Prostate gland (tissue), 2 donors: ENCODE data around the gene CFDP1. TPM values are rescaled to one million over a fixed set of nuclear protein-coding genes. Genes with fewer than 3 reads are reported as not detected.

Experiments used
- DNase-seq: peaks from one replicate; pipeline ENCODE4 v3.0.0-alpha.2; 2019; ENCODE audit warnings: low spot score
- H3K27ac ChIP-seq, 2 donors: fragments of 200-600 bp; sonication (generic); 2 replicates each; pipeline ENCODE4 v1.5.1; 2017 to 2019
- H3K27me3 ChIP-seq: fragments of 200-600 bp; sonication (generic); replicated peaks from 2 replicates; pipeline ENCODE4 v1.5.1; 2019; ENCODE audit not compliant: insufficient read depth
- H3K36me3 ChIP-seq, 2 donors: fragments of 200-600 bp; sonication (generic); 1 replicate in 1 of 2; 2 replicates in 1 of 2; pipeline versions ENCODE4 v1.5.1 to v1.8.1; 2017 to 2019
- H3K4me1 ChIP-seq: fragments of 200-600 bp; sonication (generic); replicated peaks from 2 replicates; pipeline ENCODE4 v1.5.1; 2019
- H3K4me3 ChIP-seq, 2 donors: fragments of 200-600 bp; sonication (generic); 2 replicates each; pipeline ENCODE4 v1.5.1; 2017 to 2019
- H3K9me3 ChIP-seq: fragments of 200-600 bp; sonication (generic); 2 replicates; pipeline ENCODE4 v1.5.1; 2017
- CTCF ChIP-seq, 4 experiments: fragments of 200-600 bp in 2 of 4; fragments of 450-650 bp in 2 of 4; sonication (generic) in 2 of 4; IDR thresholded peaks; 1 replicate in 3 of 4; 2 replicates in 1 of 4; pipeline ENCODE4 v1.5.1; 2016 to 2019; ENCODE audit warnings: antibody characterized with exemption in 4 of 4, mild to moderate bottlenecking in 2 of 4, moderate library complexity in 2 of 4
- POLR2A ChIP-seq: fragments of 450-650 bp; IDR thresholded peaks from one replicate; pipeline ENCODE4 v1.6.1; 2016; ENCODE audit warnings: antibody characterized with exemption, mild to moderate bottlenecking
- POLR2AphosphoS5 ChIP-seq: sonication (generic); formaldehyde crosslinking; IDR thresholded peaks from one replicate; pipeline ENCODE4 v1.6.1; 2017; ENCODE audit warnings: antibody characterized with exemption
- WGBS: methylation state at CpG from one replicate; pipeline ENCODE4 v1.1.5; 2018; 5-methylcytosine and 5-hydroxymethylcytosine counted together
- intact Hi-C: fragments of 100-400 bp; cut with DNase I; formaldehyde crosslinking; loops from one replicate; pipeline ENCODE4 v1.14.2; 2022
- small RNA-seq, 2 donors: library from RNA; depleted of rRNA; stranded (forward); fragments of <200 nt; gene quantifications; one replicate each; pipeline ENCODE3, GENCODE V24; 2016
- total RNA-seq, 2 donors: library from RNA; depleted of rRNA; stranded (reverse); fragments of >200 nt; gene quantifications; one replicate each; pipeline ENCODE4 v1.1.0, GENCODE V29; 2016

CFDP1 gene
- total RNA-seq, 2 donors from 2014 or later, result 67.9 to 101 TPM

DNA sequence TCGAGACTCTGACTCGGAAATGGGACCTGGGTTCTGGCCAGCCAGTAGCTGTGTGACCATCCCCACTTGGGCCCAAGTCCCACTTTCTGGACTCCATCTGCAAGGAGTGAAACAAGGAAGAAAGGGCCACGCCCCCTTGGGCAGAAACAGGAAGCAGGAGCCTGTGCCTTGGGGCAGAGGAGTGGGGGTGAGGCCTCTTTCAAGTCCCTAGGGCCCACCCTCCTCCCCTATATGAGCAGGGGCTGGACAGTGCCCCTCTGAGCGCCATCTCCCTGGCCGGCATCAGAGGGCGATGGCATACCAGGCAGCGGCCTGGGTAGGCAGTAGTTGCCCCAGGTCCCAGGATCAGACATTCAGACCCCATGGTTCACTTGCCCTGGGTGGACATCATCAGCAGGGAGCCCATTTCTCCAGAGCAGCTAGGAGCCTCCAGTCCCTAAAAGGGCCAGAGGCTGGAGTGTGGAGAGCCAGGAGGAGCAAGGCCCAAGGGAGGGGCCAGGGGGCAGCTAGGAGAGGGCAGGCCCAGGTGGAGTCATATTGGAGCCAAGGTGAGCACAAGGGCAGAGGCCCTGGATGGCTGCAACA is 189.0 kb downstream of the CFDP1 start:
- Histone ChIP-seq H3K4me1 (peaks cover 30% of the 10 kb centered on the region), H3K27me3 (no peaks in the 10 kb centered on the region), H3K9me3 (no peaks in the 10 kb centered on the region), H3K4me3 (no peak overlapping the region), H3K36me3 (peaks cover 0 to 8% of the 10 kb centered on the region in 2 donors), H3K27ac (peak overlapping the region; percentile 85 to 89)
- WGBS, result 53% methylated on average over 7 of the region's 7 CpGs
- TF ChIP-seq CTCF (IDR thresholded peaks at IDR 0.05), result no peak
- TF ChIP-seq POLR2A, result no peak
- no peak for TF ChIP-seq POLR2AphosphoS5
- no peak for DNase-seq
- intact Hi-C loops, result no loop called here

Small RNAs within 50 kb of the gene (small RNA-seq; reads per million reads assigned to genes)
- gene RF00598 (0 reads per million in 2 donors), gene RNU6-758P (0 reads per million in 2 donors)

Other genes with a start within 250 kb of the CFDP1 start
- gene CTRB2, start 226.3 kb downstream of the CFDP1 start, total RNA-seq, result not detected
- 1 to 10 TPM in 1 of 2 donors, not detected in 1; 7.0 TPM for gene CTRB1, start 214.5 kb downstream of the CFDP1 start, total RNA-seq
- gene BCAR1, start 181.9 kb downstream of the CFDP1 start, total RNA-seq, result 100 to 1,000 TPM in 1 of 2 donors, 10 to 100 TPM in 1; 51.1 to 181 TPM
- gene TMEM170A, start 31.2 kb upstream of the CFDP1 start, total RNA-seq, result 10 to 100 TPM; 21.5 to 35.9 TPM
- gene CHST6, start 61.9 kb upstream of the CFDP1 start, total RNA-seq, result 1 to 10 TPM in 1 of 2 donors, under 1 TPM in 1; 0.23 to 9.5 TPM
- under 1 TPM in 1 of 2 donors, not detected in 1; 0.23 TPM for gene CHST5, start 102.6 kb upstream of the CFDP1 start, total RNA-seq
- 10 to 100 TPM in 1 of 2 donors, 1 to 10 TPM in 1; 7.7 to 17.2 TPM for gene TMEM231, start 122.7 kb upstream of the CFDP1 start, total RNA-seq
- 100 to 1,000 TPM; 107 to 169 TPM for gene GABARAPL2, start 132.9 kb upstream of the CFDP1 start, total RNA-seq
- 10 to 100 TPM; 49.1 to 66.0 TPM for gene ADAT1, start 189.8 kb upstream of the CFDP1 start, total RNA-seq
- 100 to 1,000 TPM in 1 of 2 donors, 10 to 100 TPM in 1; 89.4 to 145 TPM for gene KARS1, start 214.2 kb upstream of the CFDP1 start, total RNA-seq
- gene TERF2IP, start 214.3 kb upstream of the CFDP1 start, total RNA-seq, result 100 to 1,000 TPM in 1 of 2 donors, 10 to 100 TPM in 1; 89.7 to 116 TPM
- not detected for gene CPHXL2, start 243.5 kb upstream of the CFDP1 start, total RNA-seq